Lower lobe of right lung (tissue), 2 donors: ENCODE results near the gene NLRP3. TPM values are rescaled to one million over a fixed set of nuclear protein-coding genes. Genes with fewer than 3 reads are reported as not detected.
A peak's percentile ranks its signal among the peaks of the same experiment; 100 is the strongest.

Source experiments
- ATAC-seq, 2 donors: fragments of 200-7000 bp; cut with Tn5 transposase; one replicate each; pipeline ENCODE4 v1.9.1; 2020 to 2022; ENCODE audit warnings: mild to moderate bottlenecking in 2 of 2, moderate library complexity in 2 of 2
- DNase-seq: peaks from one replicate; pipeline ENCODE4 v3.0.0-alpha.2; 2020
- H3K27ac ChIP-seq: fragments of 200-600 bp; one replicate; pipeline ENCODE4 v1.8.0; 2022
- H3K27me3 ChIP-seq: fragments of 200-600 bp; one replicate; pipeline ENCODE4 v1.8.0; 2022; ENCODE audit warnings: low read depth
- H3K36me3 ChIP-seq: fragments of 200-600 bp; one replicate; pipeline ENCODE4 v1.8.0; 2022; ENCODE audit warnings: mild to moderate bottlenecking
- H3K4me1 ChIP-seq: fragments of 200-600 bp; one replicate; pipeline ENCODE4 v1.8.0; 2022
- H3K4me3 ChIP-seq: fragments of 200-600 bp; one replicate; pipeline ENCODE4 v1.8.0; 2022; ENCODE audit warnings: mild to moderate bottlenecking
- H3K9me3 ChIP-seq: fragments of 200-600 bp; one replicate; pipeline ENCODE4 v1.8.0; 2022
- intact Hi-C: fragments of 100-400 bp; cut with DNase I; formaldehyde crosslinking; loops from one replicate; pipeline ENCODE4 v1.11.0; 2022
- total RNA-seq: library from RNA; stranded (reverse); fragmentation: NEBNext Ultra II Directional; extraction: Animal tissue kit (Norgen Biotek cat#: 25700); gene quantifications from one replicate; pipeline ENCODE4 v1.2.1, GENCODE V29; 2021
- TF ChIP-seq, protein P1 (sequence below): fragments of 200-600 bp; IDR thresholded peaks from one replicate; pipeline ENCODE4 v1.8.0; 2022; ENCODE audit warnings: antibody characterized with exemption, mild to moderate bottlenecking
- donor health status: DM: no; HTN: yes; CAD: no; lungs with severe emphysema.

Gene NLRP3
- total RNA-seq, 1 donor from 2014 or later: 3.5 TPM

GRCh38 chr1:247451388-247452010, 35.5 kb downstream of the NLRP3 start:
- Histone ChIP-seq H3K36me3 (no peaks in the 10 kb centered on the region), H3K27ac (no peak overlapping the region), H3K9me3 (no peaks in the 10 kb centered on the region), H3K4me1 (peaks cover 6% of the 10 kb centered on the region), H3K4me3 (no peak overlapping the region), H3K27me3 (no peaks in the 10 kb centered on the region)
- DNase-seq (no peak), ATAC-seq (no peak)
- intact Hi-C loops: no loop called here
- TF ChIP-seq, protein P1, sequence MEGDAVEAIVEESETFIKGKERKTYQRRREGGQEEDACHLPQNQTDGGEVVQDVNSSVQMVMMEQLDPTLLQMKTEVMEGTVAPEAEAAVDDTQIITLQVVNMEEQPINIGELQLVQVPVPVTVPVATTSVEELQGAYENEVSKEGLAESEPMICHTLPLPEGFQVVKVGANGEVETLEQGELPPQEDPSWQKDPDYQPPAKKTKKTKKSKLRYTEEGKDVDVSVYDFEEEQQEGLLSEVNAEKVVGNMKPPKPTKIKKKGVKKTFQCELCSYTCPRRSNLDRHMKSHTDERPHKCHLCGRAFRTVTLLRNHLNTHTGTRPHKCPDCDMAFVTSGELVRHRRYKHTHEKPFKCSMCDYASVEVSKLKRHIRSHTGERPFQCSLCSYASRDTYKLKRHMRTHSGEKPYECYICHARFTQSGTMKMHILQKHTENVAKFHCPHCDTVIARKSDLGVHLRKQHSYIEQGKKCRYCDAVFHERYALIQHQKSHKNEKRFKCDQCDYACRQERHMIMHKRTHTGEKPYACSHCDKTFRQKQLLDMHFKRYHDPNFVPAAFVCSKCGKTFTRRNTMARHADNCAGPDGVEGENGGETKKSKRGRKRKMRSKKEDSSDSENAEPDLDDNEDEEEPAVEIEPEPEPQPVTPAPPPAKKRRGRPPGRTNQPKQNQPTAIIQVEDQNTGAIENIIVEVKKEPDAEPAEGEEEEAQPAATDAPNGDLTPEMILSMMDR: no peak

GRCh38 chr1:247452447-247453039, 36.6 kb downstream of the NLRP3 start:
- H3K4me1 ChIP-seq: peaks cover 6% of the 10 kb centered on the region
- no peak overlapping the region for H3K4me3 ChIP-seq
- no peaks in the 10 kb centered on the region for H3K27me3 ChIP-seq
- DNase-seq (no peak), ATAC-seq (no peak)
- H3K9me3 ChIP-seq: no peaks in the 10 kb centered on the region
- intact Hi-C loops: no loop called here
- TF ChIP-seq, protein P1: no peak
- H3K27ac ChIP-seq: no peak overlapping the region
- H3K36me3 ChIP-seq: no peaks in the 10 kb centered on the region

DNA sequence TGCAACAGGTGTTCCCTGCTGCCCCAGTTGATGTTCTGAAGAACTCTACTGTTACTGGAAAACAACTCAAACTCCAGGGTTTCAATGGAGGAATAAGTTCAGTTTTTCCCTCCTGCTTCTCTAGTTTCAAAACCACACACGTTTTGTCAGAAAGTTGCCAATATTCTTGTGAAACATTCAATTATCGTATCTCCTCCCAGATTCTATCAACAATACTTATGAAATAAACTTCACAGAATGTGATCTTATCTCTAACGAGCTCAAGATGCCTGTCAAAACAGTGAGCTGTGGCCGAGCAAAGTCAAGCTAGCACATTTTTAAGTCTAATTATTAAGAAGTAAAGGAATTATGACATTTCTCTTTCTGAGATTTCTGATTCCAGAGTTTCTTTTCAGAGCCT, 37.3 kb downstream of the NLRP3 start:
- no peaks in the 10 kb centered on the region for H3K27me3 ChIP-seq
- no peak overlapping the region for H3K4me3 ChIP-seq
- intact Hi-C loops: no loop called here
- ATAC-seq (no peak), DNase-seq (no peak)
- H3K9me3 ChIP-seq: no peaks in the 10 kb centered on the region
- H3K4me1 ChIP-seq: peaks cover 6% of the 10 kb centered on the region
- no peaks in the 10 kb centered on the region for H3K36me3 ChIP-seq
- TF ChIP-seq, protein P1: no peak
- H3K27ac ChIP-seq: no peak overlapping the region

GRCh38 chr1:247453997-247454396, 38.0 kb downstream of the NLRP3 start:
- H3K27ac ChIP-seq: no peak overlapping the region
- intact Hi-C loops: no loop called here
- ATAC-seq (no peak), DNase-seq (no peak)
- no peaks in the 10 kb centered on the region for H3K36me3 ChIP-seq
- no peaks in the 10 kb centered on the region for H3K27me3 ChIP-seq
- H3K4me3 ChIP-seq: no peak overlapping the region
- TF ChIP-seq, protein P1: no peak
- no peaks in the 10 kb centered on the region for H3K9me3 ChIP-seq
- H3K4me1 ChIP-seq: peaks cover 6% of the 10 kb centered on the region

GRCh38 chr1:247456021-247456420, 40.0 kb downstream of the NLRP3 start:
- peaks cover 6% of the 10 kb centered on the region for H3K4me1 ChIP-seq
- ATAC-seq: peak; percentile 28 to 52
- no peaks in the 10 kb centered on the region for H3K36me3 ChIP-seq
- TF ChIP-seq, protein P1: no peak
- no peak for DNase-seq
- H3K27ac ChIP-seq: no peak overlapping the region
- H3K4me3 ChIP-seq: no peak overlapping the region
- H3K9me3 ChIP-seq: no peaks in the 10 kb centered on the region
- no peaks in the 10 kb centered on the region for H3K27me3 ChIP-seq
- intact Hi-C loops: no loop called here
